GM12801 (cell line): ENCODE measurements around the gene C3orf22.

Source experiments
- TF ChIP-seq, protein P1 (sequence below): IDR thresholded peaks from one replicate; pipeline ENCODE4 v1.5.1; 2011; ENCODE audit warnings: control low read depth; ENCODE audit not compliant: insufficient read length; ENCODE audit errors: extremely low read depth

Gene C3orf22

DNA sequence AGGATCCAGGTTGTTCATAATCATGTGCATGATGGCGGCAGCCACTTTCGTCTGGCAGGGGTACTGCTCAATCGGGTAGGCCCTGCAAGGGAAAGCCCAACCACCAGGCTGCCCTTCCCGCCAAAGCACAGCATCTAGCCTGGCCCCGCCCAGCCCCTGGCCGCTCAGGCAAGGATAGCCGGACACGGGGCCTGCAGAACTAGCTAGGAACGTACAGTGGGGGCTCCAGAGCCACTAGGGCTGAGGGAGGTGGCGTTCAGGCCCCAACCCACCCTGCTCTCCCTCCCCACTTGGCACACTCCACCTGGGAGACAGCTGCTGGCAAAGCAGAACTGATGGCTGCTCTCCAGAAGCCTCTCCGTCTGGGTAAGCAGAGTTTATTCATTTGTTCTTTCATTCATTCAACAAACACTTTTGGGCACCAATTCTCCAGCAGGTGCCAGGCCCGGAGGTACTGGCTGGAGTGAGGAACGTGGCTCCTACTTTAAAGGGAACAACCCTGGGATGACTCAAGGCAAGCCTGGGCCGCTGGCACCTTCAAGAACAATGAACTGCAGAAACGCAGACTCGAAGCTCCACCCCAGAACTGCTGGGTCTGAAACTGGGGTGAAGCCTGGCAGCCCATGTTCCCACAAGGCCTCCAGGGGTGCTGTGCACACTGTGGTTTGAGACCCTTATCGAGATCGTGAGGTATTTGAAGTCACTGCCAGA lies 49.0 kb downstream of the C3orf22 start:
- TF ChIP-seq, protein P1, sequence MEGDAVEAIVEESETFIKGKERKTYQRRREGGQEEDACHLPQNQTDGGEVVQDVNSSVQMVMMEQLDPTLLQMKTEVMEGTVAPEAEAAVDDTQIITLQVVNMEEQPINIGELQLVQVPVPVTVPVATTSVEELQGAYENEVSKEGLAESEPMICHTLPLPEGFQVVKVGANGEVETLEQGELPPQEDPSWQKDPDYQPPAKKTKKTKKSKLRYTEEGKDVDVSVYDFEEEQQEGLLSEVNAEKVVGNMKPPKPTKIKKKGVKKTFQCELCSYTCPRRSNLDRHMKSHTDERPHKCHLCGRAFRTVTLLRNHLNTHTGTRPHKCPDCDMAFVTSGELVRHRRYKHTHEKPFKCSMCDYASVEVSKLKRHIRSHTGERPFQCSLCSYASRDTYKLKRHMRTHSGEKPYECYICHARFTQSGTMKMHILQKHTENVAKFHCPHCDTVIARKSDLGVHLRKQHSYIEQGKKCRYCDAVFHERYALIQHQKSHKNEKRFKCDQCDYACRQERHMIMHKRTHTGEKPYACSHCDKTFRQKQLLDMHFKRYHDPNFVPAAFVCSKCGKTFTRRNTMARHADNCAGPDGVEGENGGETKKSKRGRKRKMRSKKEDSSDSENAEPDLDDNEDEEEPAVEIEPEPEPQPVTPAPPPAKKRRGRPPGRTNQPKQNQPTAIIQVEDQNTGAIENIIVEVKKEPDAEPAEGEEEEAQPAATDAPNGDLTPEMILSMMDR: no peak

DNA sequence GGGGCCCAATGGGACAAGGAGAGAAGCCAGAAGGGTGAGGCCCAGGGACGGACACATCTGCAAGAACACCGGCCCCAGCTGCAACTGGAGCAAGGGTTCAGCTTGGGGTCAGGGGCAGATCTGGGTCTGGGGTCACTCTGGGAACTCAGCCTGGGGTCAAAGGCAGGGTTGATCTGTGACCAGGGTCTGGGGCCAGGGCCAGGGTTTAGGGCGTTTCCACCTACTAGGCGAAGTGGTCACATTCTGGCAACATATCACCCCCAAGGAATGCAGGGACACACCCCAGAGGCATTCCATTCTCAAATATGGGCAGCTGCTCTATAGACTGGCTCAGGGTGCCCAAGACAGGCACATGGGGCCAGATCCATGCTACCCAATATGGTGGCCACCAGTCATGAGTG lies 50.2 kb downstream of the C3orf22 start:
- TF ChIP-seq, protein P1: no peak

DNA sequence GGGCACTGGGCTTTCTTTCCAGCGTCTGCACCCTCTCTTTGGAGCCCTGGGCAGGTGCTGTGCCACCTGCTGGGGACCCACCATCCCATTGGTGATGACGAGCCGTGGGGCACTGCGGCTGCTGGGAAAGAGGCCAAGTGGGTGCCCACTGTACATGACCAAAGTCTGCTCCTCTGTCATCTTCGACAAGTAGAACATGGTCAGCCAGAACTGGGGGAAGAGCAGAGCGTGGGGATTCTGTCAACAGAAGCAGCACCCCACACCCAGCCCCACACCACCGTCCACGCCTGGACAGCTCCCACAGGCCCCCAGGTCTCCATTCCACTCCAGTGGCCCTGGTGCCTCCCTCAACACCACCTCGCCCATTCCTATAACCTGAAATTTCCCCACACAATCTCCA lies 50.8 kb downstream of the C3orf22 start:
- TF ChIP-seq, protein P1: no peak

DNA sequence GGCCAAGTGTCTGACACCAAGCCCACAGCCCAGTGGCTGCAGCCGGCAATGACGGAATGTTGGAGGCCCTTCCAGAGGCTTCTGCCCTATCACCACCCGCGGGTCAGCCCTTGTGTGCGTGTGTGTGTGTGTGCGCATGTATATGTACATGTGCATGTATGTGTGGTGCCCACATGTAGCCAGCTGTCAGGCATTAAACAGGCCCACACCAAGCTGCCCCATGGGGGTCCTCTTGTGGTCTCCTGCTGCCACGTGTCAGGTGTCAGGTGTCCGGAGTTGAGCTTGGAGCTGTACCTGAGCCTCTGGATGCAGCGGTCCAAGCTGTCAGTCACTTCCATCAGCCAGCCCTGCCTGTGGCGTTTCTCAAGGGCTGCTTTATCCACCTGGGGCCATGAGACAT lies 55.0 kb downstream of the C3orf22 start:
- TF ChIP-seq, protein P1: no peak

DNA sequence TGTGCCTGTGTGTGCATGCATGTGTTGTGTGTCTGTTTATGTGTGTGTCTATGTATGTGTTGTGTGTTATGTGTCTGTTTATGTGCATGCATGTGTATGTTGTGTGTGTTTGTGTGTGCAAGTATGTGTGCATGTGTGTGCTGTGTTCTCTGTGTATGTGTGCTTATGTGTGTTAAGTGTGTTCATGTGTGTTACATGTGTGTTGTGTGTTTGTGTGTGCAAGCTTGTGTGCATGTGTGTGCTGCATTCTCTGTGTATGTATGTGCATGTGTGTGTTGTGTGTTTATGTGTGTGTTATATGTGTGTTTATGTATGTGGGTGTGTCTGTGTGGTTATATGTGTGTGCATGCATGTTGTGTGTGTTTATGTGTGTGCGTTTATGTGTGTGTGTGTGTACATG lies 56.1 kb downstream of the C3orf22 start:
- TF ChIP-seq, protein P1: no peak

DNA sequence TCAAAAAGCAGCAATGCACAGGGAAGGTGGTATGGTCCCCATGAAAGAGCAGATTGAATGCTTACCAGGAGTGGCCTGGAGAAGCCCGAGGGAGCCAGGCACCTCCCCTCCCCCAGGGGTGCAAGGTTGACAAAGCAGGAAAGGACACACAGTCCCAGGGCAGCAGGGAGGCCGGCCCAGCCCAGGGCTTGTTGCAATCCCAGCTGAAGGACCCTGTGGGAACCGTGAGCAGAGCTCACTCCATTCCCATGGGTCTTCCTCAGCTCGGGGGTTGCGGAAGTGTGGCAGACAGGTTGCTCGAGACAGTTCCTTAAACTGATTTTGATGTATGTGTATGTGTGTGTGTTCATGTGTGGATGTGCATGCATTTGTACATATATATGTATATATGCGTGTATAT lies 57.0 kb downstream of the C3orf22 start:
- TF ChIP-seq, protein P1: no peak

DNA sequence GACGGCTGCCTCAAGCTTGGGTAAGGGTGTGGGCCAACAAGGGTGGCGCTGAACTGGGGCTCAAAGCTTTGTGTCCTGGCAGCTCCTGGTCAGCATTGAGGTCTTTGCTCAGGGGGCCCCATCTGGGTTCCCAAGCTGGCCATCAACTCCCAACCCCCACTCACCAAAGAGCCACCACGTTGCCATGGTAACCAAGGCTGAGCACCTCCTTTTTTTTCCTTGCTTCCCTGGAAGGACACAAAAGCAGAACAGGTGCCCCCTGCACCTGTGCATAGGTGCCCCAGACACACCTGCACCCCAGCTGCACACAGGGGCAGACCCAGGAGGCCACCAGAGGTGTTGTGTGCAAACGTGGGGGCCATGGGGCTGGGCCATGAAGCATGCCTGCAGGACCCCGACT lies 57.7 kb downstream of the C3orf22 start:
- TF ChIP-seq, protein P1: no peak
